Testis (tissue), 5 donors: ENCODE data around the gene SCN9A. TPM values are rescaled to one million over a fixed set of nuclear protein-coding genes. Genes with fewer than 3 reads are reported as not detected.
A peak's percentile ranks its signal among the peaks of the same experiment; 100 is the strongest.

Experiments used
- DNase-seq: peaks from one replicate; pipeline ENCODE4 v3.0.0-alpha.2; 2019
- H3K27ac ChIP-seq, 2 donors: fragments of 200-600 bp; sonication (generic); one replicate each; pipeline ENCODE4 v1.5.1; 2019
- H3K27me3 ChIP-seq: fragments of 200-600 bp; sonication (generic); one replicate; pipeline ENCODE4 v1.5.1; 2019
- H3K36me3 ChIP-seq: fragments of 200-600 bp; sonication (generic); one replicate; pipeline ENCODE4 v1.5.1; 2017; ENCODE audit warnings: low read depth; ENCODE audit errors: missing control alignments
- H3K4me1 ChIP-seq: fragments of 200-600 bp; sonication (generic); one replicate; pipeline ENCODE4 v1.5.1; 2019
- H3K4me3 ChIP-seq, 2 donors: fragments of 200-600 bp; sonication (generic); one replicate each; pipeline ENCODE4 v1.5.1; 2017 to 2019
- H3K9me3 ChIP-seq: fragments of 200-600 bp; sonication (generic); one replicate; pipeline ENCODE4 v1.5.1; 2017
- POLR2A ChIP-seq: fragments of 450-650 bp; IDR thresholded peaks from one replicate; pipeline ENCODE4 v1.6.1; 2017; ENCODE audit warnings: antibody characterized with exemption, mild to moderate bottlenecking, moderate library complexity
- WGBS, 2 donors: methylation state at CpG; one replicate each; pipeline ENCODE4 v1.1.5; 2018; 5-methylcytosine and 5-hydroxymethylcytosine counted together
- intact Hi-C: fragments of 100-400 bp; cut with DNase I; formaldehyde crosslinking; loops from one replicate; pipeline ENCODE4 v1.15.1; 2023; ENCODE audit warnings: low total_unique reads
- long read RNA-seq, 2 donors: transcript quantifications; one replicate each; lab custom pipeline, GENCODE V29; 2026
- polyA plus RNA-seq: library from polyadenylated mRNA; stranded (reverse); fragments of 350-450 nt; fragmentation: Illumina TruSeq; extraction: RNeasy Lipid Tissue Mini Kit (QIAGEN cat#74804); gene quantifications from one replicate; pipeline ENCODE4 v1.2.3, GENCODE V29; 2014; ENCODE audit warnings: low read depth, low replicate concordance; ENCODE audit not compliant: insufficient read depth
- total RNA-seq, 2 donors: library from RNA; depleted of rRNA; stranded (reverse); fragments of >200 nt; gene quantifications; one replicate each; pipeline ENCODE4 v1.2.3, GENCODE V29; 2016
- TF ChIP-seq, protein P1 (sequence below), 3 experiments: fragments of 450-650 bp in 2 of 3; fragments of 200-600 bp in 1 of 3; sonication (generic) in 1 of 3; IDR thresholded peaks; one replicate each; pipeline ENCODE4 v1.5.1; 2016 to 2019; ENCODE audit warnings: antibody characterized with exemption in 3 of 3, mild to moderate bottlenecking in 2 of 3, moderate library complexity in 1 of 3

Gene SCN9A
- total RNA-seq = 100 to 1,000 TPM in 1 of 2 donors, 10 to 100 TPM in 1; 85.7 to 117 TPM
- 7.3 TPM for polyA plus RNA-seq
- long read RNA-seq, donor 1, partial matches to known transcripts = 0 of 1 reads
- long read RNA-seq, donor 1, other reads (novel, unspliced or antisense) = 0 of 1 reads
- long read RNA-seq, donor 2 = 0 reads

DNA sequence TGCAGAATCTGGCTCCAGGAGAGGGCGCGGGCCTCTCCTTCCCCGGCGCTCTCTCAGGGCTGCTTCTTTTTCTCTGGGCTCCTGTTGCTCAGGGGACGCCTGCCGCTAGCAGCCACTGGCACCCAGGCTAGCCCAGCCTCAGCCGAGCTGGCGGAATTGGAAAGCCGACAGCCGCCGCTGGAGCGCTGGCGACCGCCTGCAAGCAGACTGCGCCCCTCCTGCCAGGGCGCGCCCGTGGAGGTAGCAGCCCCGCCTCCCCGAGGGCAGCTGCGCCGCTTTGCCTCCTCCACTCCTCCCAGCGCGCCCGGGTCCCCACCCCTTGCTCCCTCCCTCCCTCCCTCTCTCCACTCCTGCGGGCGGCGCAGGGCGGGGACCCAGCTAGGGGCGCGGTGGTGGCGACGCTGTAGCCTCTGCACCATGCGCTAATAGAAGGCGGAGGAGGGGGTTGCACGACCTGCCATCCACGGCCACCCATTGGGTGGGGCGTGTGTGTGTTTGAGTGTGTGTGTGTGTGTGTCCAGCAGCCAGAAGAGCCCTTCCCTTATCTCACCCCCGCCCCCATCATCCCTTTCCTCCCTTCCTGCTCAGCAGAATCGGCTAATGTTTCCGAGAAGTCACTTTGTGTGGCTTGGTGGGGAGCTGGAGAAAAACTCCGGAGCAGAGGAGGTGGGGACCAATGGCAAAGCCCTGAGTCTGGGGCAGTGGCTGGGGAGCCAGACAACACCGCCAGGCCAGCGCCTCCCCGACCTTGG lies at the start of gene SCN9A:
Gene SCN9A (minus strand): TSS at position 209 of the 752 bp plus-strand sequence. CDS start 64,188 bp downstream, outside the sequence.
- H3K4me3 ChIP-seq = peak within 1 kb of the TSS; percentile 48 to 76
- H3K9me3 ChIP-seq = no peaks in the 10 kb centered on the region
- H3K36me3 ChIP-seq = no peaks in the 10 kb centered on the region
- intact Hi-C loops = no loop called here
- no peak for TF ChIP-seq POLR2A
- TF ChIP-seq, protein P1, sequence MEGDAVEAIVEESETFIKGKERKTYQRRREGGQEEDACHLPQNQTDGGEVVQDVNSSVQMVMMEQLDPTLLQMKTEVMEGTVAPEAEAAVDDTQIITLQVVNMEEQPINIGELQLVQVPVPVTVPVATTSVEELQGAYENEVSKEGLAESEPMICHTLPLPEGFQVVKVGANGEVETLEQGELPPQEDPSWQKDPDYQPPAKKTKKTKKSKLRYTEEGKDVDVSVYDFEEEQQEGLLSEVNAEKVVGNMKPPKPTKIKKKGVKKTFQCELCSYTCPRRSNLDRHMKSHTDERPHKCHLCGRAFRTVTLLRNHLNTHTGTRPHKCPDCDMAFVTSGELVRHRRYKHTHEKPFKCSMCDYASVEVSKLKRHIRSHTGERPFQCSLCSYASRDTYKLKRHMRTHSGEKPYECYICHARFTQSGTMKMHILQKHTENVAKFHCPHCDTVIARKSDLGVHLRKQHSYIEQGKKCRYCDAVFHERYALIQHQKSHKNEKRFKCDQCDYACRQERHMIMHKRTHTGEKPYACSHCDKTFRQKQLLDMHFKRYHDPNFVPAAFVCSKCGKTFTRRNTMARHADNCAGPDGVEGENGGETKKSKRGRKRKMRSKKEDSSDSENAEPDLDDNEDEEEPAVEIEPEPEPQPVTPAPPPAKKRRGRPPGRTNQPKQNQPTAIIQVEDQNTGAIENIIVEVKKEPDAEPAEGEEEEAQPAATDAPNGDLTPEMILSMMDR (IDR thresholded peaks at IDR 0.05) = no peak
- H3K27me3 ChIP-seq = no peaks in the 10 kb centered on the region
- WGBS, 2 donors = 1 to 3% methylated on average over 18 to 40 of the region's 45 CpGs
- DNase-seq = peak; percentile 87
- H3K4me1 ChIP-seq = peaks cover 4% of the 10 kb centered on the region
- peak within 1 kb of the TSS in 1 of 2 donors; percentile 26 for H3K27ac ChIP-seq

DNA sequence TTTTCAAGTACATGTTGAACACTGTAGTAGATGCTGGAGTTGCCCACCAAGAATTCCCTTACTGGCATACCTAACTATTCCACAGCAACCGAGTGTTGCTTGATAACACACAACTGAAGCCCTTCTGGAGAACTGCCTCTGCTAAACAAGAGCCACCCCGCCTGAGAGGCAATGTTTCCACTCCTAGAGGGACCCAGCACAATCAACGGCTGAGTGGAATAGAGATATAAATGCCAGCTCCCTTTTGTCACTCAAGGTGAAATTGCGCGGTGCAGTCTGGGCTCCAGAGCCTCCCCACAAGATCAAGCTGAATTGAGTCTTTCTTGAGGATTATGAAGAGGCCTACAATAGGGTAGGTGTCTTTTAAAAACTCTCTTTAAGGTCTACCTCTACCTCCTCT lies 49.1 kb upstream of the SCN9A start:
- Histone ChIP-seq H3K27ac (no peak overlapping the region), H3K4me3 (no peak overlapping the region), H3K4me1 (peaks cover 4% of the 10 kb centered on the region), H3K9me3 (no peaks in the 10 kb centered on the region), H3K27me3 (no peaks in the 10 kb centered on the region), H3K36me3 (no peaks in the 10 kb centered on the region)
- intact Hi-C loops = no loop called here
- 72 to 77% methylated on average over 5 of the region's 5 CpGs for WGBS, 2 donors
- TF ChIP-seq, protein P1 (IDR thresholded peaks at IDR 0.05) = no peak
- TF ChIP-seq POLR2A = no peak
- no peak for DNase-seq

DNA sequence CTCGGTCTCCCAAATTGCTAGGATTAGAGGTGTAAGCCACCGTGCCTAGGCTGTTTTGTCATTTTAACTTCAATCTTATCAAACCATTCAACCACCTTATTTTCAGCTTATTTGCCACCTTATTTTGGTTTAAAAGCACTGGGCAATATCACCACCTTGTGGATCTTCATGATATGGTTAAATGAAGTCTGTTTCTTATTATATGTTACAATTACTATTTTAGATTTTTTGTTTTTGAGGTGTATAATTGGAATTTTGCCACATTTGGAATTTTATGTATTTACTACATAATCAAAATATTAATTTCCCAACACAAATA lies 43.8 kb upstream of the SCN9A start:
- 59 to 77% methylated on average over 2 of the region's 2 CpGs for WGBS, 2 donors
- Histone ChIP-seq H3K27me3 (no peaks in the 10 kb centered on the region), H3K4me3 (no peak overlapping the region), H3K36me3 (no peaks in the 10 kb centered on the region), H3K9me3 (no peaks in the 10 kb centered on the region), H3K4me1 (no peaks in the 10 kb centered on the region), H3K27ac (no peak overlapping the region)
- intact Hi-C loops = no loop called here
- no peak for DNase-seq
- TF ChIP-seq POLR2A = no peak
- TF ChIP-seq, protein P1 (IDR thresholded peaks at IDR 0.05) = peak in 2 of 3 experiments; percentile 4 to 31

DNA sequence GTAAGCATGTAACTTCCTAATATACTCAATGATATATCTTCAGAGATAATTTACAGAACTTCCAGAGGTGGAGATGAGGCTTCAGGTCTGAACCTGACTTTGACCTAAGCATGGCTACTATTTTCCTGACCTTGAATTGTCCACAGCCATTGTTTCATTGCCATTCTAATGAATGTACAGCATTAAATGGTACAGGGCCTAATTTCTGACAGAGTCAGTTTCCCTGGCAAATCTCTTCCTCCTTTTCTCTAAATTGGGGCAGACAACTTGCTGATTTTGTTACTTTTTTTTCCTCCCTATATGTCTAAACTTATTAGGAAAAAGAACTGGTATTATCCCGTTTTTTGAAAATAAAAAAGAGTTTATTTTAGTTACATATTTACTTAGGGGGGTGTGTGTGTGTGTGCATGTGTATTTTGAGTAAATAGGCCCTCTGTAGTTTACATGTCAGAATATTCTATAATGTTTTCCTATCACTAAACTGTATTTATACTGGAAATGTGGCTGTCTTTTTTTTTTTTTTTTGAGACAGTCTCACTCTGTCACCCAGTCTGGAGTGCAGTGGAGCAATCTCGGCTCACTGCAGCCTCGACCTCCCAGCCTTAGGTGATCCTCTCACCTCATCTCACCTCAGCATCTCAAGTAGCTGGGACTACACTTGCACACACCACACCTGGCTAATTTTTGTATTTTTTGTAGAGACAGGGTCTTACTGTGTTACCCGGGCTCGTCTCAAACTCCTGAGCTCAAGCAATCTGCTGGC lies 43.3 kb upstream of the SCN9A start:
- 83 to 84% methylated on average over 5 of the region's 5 CpGs for WGBS, 2 donors
- H3K4me3 ChIP-seq = no peak overlapping the region
- no peak overlapping the region for H3K27ac ChIP-seq
- H3K27me3 ChIP-seq = no peaks in the 10 kb centered on the region
- intact Hi-C loops = no loop called here
- H3K36me3 ChIP-seq = no peaks in the 10 kb centered on the region
- no peak for DNase-seq
- H3K9me3 ChIP-seq = no peaks in the 10 kb centered on the region
- TF ChIP-seq, protein P1 (IDR thresholded peaks at IDR 0.05) = no peak
- no peak for TF ChIP-seq POLR2A
- no peaks in the 10 kb centered on the region for H3K4me1 ChIP-seq
